BLaER1 treated with 17β-estradiol and CSF1 and Interleukin-3, amounts not matched to agents 10 nM and 100 nM (cell line): ENCODE results near the gene CTNNA3.
"Not testable (repeated sequence)": the region's sequence is repeated elsewhere in the genome, so short reads cannot be mapped to it uniquely, and the experiment has no call there.

Experiments
- H3K27ac ChIP-seq, 11 experiments: shearing (Covaris generic); formaldehyde crosslinking; 2 replicates each; pipeline ENCODE4 v1.8.1; 2022
- H3K27me3 ChIP-seq, 11 experiments: shearing (Covaris generic); formaldehyde crosslinking; 2 replicates each; pipeline ENCODE4 v1.8.1; 2022
- H3K36me3 ChIP-seq, 11 experiments: shearing (Covaris generic); formaldehyde crosslinking; 2 replicates each; pipeline ENCODE4 v1.8.1; 2022
- H3K4me1 ChIP-seq, 10 experiments: shearing (Covaris generic); formaldehyde crosslinking; 2 replicates each; pipeline ENCODE4 v1.8.1; 2022
- H3K4me2 ChIP-seq, 11 experiments: shearing (Covaris generic); formaldehyde crosslinking; 2 replicates each; pipeline ENCODE4 v1.8.1; 2022
- H3K4me3 ChIP-seq, 10 experiments: shearing (Covaris generic); formaldehyde crosslinking; 2 replicates each; pipeline ENCODE4 v1.8.1; 2022
- H3K9ac ChIP-seq, 11 experiments: shearing (Covaris generic); formaldehyde crosslinking; 2 replicates each; pipeline ENCODE4 v1.8.1; 2022
- H3K9me3 ChIP-seq, 11 experiments: shearing (Covaris generic); formaldehyde crosslinking; replicated peaks in 1 of 11; 2 replicates each; pipeline ENCODE4 v1.8.1; 2022
- H4K20me1 ChIP-seq, 11 experiments: shearing (Covaris generic); formaldehyde crosslinking; 2 replicates each; pipeline ENCODE4 v1.8.1; 2022
- Cebpa-rat ChIP-seq, 11 experiments: shearing (Covaris generic); IDR thresholded peaks; 2 replicates each; pipeline ENCODE4 v1.8.1; 2022

Gene CTNNA3

DNA sequence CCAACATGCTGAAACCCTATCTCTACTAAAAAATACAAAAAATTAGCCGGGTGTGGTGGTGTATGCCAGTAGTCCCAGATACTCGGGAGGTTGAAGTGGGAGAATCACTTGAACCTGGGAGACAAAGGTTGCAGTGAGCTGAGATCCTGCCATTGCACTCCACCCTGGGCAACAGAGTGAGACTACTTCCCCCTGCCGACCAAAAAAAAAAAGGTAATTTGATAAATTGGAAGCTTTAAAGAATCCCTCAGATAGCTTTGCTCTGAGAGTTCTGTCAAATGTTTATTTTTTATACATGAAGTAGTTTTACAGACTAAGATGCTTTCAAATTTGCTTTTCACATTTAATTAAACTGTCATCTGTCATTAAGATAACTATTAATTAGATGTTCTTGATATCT lies 1333.5 kb downstream of the CTNNA3 start:
- no peak for TF ChIP-seq Cebpa-rat (IDR thresholded peaks at IDR 0.05)
- Histone ChIP-seq H3K4me2 (no peak overlapping the region), H3K9ac (no peak overlapping the region), H3K27me3 (no peaks in the 10 kb centered on the region), H3K36me3 (no peaks in the 10 kb centered on the region), H3K9me3 (no peaks in the 10 kb centered on the region), H3K4me3 (no peak overlapping the region), H3K27ac (no peak overlapping the region), H3K4me1 (no peaks in the 10 kb centered on the region), H4K20me1 (no peaks in the 10 kb centered on the region)

DNA sequence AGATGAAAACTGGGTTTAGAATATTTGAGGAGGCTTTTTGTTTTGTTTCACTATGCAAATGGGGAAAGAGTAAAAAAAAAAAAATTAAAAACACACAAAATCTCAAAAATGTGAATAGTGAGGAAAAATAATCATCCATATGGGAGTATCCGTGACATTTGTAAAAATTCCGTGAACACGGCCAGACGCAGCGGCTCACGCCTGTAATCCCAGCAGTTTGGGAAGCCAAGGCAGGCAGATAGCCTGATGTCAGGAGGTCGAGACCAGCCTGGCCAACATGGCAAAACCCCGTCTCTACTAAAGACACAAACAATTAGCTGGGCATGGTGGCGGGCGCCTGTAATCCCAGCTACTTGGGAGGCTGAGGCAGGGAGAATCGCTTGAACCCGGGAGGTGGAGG lies 1342.2 kb downstream of the CTNNA3 start:
- H4K20me1 ChIP-seq, H3K4me1 ChIP-seq, H3K36me3 ChIP-seq, H3K27me3 ChIP-seq, H3K9me3 ChIP-seq, H3K9ac ChIP-seq, H3K4me3 ChIP-seq, H3K27ac ChIP-seq, H3K4me2 ChIP-seq: not testable (repeated sequence)

DNA sequence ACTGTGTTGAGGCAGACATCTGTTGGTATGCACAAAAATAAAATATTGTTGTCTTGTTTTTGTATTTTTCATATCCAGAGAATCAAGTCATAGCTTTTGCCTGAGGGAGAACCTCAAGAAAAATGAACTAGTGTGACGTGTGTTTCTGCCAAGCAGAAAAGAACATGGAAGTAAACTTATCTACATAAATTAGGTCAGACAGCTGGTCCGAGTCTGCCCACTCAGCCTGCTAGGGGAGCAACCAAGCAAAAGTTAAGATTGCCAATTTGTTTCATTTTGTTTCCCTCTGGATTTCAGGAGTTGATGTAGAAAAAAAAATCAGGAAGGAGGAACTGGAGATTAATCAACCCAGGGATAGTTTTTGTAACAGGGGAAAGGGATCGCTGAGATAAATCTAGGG lies 1342.6 kb downstream of the CTNNA3 start:
- no peak overlapping the region for H3K27ac ChIP-seq
- no peaks in the 10 kb centered on the region for H3K4me1 ChIP-seq
- H3K36me3 ChIP-seq: no peaks in the 10 kb centered on the region
- H3K4me2 ChIP-seq: no peak overlapping the region
- no peaks in the 10 kb centered on the region for H3K9me3 ChIP-seq
- H3K9ac ChIP-seq: no peak overlapping the region
- no peak overlapping the region for H3K4me3 ChIP-seq
- no peaks in the 10 kb centered on the region for H4K20me1 ChIP-seq
- TF ChIP-seq Cebpa-rat (IDR thresholded peaks at IDR 0.05): no peak
- no peaks in the 10 kb centered on the region for H3K27me3 ChIP-seq

DNA sequence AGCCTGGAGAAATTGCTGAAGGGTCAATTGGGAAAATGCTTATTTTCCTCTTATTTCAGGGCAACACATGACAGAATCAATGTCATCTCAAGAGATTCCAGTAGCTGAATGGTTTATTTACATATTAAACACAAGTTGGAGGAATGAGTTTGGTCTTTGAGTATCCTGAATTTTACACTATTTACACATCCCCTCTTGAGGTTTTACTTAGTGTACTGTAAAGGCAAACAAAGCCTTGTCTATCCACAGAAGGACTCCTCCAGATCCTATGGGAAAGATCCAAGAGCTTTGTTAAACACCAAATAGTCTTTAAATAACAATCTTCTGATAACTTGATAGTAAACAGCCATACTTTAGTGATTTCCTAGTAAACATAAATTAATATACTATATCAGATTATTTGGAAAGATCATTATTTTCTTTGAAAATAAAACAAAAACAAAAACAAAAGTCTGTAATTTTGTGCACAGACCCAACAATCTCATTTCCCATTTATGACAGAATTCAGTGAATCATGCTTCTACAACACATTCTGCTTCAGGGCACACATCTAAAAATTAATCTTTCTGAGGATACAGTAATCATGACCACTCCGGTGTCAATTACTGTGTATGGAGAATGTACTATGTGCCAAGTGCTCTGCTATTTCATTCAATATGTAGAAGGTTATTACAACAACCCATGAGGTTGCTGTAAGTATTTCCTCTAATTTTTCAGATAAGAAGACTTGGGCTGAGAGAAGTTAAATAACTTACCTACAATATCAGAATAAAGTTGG lies 1345.2 kb downstream of the CTNNA3 start:
- H4K20me1 ChIP-seq: no peaks in the 10 kb centered on the region
- H3K4me1 ChIP-seq: no peaks in the 10 kb centered on the region
- H3K27ac ChIP-seq: no peak overlapping the region
- no peak overlapping the region for H3K9ac ChIP-seq
- H3K9me3 ChIP-seq: peaks cover 0 to 6% (median 0%) of the 10 kb centered on the region in 11 experiments; a peak in 1 of 22 replicates
- H3K4me2 ChIP-seq: no peak overlapping the region
- H3K36me3 ChIP-seq: no peaks in the 10 kb centered on the region
- TF ChIP-seq Cebpa-rat (IDR thresholded peaks at IDR 0.05): no peak
- H3K4me3 ChIP-seq: no peak overlapping the region
- no peaks in the 10 kb centered on the region for H3K27me3 ChIP-seq

DNA sequence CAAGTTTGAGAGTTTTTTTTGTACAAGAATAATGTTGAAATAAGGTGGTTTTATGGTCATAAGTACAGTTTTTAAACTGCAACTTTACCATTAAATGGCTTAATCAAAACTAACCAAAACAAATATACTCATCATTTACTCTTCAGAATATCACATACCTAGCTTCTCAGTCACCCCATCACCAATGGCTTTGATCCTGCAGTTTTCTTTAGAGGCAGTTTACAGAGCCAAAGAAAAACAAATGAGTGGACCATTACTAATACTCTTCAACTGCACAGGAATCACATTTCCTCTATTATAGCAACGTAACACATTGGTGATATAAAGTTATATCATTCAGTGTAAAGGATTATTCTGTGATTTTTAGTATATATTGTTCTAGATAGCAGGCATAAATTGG lies 1346.3 kb downstream of the CTNNA3 start:
- no peak overlapping the region for H3K9ac ChIP-seq
- H3K4me3 ChIP-seq: no peak overlapping the region

DNA sequence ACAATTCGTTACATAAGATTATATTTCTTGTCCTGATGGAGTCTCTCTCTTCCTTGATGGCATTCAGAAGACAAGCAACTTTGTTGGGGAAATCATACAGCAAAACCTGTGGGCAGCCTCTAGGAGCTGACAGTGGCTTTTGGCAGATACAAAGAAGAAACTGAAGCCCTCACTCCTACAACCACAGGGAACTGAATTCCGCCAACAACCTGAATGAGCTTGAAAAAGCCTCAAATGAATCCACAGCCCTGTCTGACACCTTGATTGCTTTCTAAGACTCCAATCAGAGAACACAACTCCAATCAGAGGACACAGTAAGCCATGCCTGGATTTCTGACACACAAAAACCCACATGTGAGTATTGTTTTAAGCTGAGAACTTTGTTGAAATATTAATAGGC lies 1346.9 kb downstream of the CTNNA3 start:
- no peaks in the 10 kb centered on the region for H3K27me3 ChIP-seq
- H3K36me3 ChIP-seq: no peaks in the 10 kb centered on the region
- H4K20me1 ChIP-seq: no peaks in the 10 kb centered on the region
- peaks cover 0 to 6% (median 0%) of the 10 kb centered on the region in 11 experiments; a peak in 1 of 22 replicates for H3K9me3 ChIP-seq
- no peak overlapping the region for H3K4me3 ChIP-seq
- H3K27ac ChIP-seq: no peak overlapping the region
- no peak for TF ChIP-seq Cebpa-rat (IDR thresholded peaks at IDR 0.05)
- H3K4me1 ChIP-seq: no peaks in the 10 kb centered on the region
- no peak overlapping the region for H3K9ac ChIP-seq
- H3K4me2 ChIP-seq: no peak overlapping the region

More for the DNA sequence above, 1346.3 kb downstream of the CTNNA3 start:
- Histone ChIP-seq H3K4me1 (no peaks in the 10 kb centered on the region), H3K4me2 (no peak overlapping the region), H3K36me3 (no peaks in the 10 kb centered on the region), H4K20me1 (no peaks in the 10 kb centered on the region), H3K27me3 (no peaks in the 10 kb centered on the region), H3K27ac (no peak overlapping the region), H3K9me3 (peaks cover 0 to 6% (median 0%) of the 10 kb centered on the region in 11 experiments; a peak in 1 of 22 replicates)
- TF ChIP-seq Cebpa-rat (IDR thresholded peaks at IDR 0.05): no peak

DNA sequence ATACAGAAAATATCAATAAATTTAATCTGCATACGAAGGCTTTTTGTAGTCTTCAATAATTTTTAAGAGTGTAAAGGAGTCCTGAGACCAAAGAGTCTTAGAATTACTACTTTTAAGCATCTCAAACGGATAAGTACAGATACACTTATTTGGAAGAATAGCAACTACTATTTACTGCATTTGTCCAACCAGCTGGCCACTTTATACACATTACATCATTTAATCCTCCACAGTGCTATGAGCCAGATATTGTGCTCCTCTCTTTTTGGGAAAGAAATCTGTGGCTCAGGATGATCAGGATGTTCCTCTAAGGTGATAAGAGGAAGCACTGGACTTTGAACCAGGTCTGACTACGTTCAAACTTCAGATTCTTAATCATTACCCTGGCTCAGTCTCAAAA lies 1358.8 kb downstream of the CTNNA3 start:
- Histone ChIP-seq H3K9ac (no peak overlapping the region), H3K27me3 (no peaks in the 10 kb centered on the region), H3K4me2 (no peak overlapping the region), H3K27ac (no peak overlapping the region), H3K4me1 (no peaks in the 10 kb centered on the region), H3K4me3 (no peak overlapping the region), H3K36me3 (no peaks in the 10 kb centered on the region), H4K20me1 (no peaks in the 10 kb centered on the region), H3K9me3 (peaks cover 0 to 10% (median 5%) of the 10 kb centered on the region in 11 experiments; a peak in 6 of 22 replicates)
- no peak for TF ChIP-seq Cebpa-rat (IDR thresholded peaks at IDR 0.05)

DNA sequence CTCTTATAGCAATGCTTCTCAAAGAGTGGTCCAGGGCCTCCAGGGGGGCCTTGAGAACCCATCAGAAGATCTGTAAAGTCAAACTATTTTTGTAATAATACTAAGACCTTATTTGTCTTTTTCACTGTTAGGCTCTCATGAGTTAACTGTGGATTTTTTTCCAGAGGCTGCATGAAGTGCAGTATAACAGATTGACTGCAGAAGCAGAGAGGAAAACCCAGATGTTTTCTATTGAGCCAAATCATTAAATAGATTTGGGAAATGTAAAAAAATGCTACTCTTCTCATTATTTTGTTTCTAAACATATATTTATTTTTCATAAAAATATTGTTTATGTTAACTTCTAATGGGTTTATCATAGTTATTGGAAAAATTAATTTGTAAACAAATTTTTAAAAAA lies 1359.2 kb downstream of the CTNNA3 start:
- peaks cover 0 to 10% (median 5%) of the 10 kb centered on the region in 11 experiments; a peak in 6 of 22 replicates for H3K9me3 ChIP-seq

DNA sequence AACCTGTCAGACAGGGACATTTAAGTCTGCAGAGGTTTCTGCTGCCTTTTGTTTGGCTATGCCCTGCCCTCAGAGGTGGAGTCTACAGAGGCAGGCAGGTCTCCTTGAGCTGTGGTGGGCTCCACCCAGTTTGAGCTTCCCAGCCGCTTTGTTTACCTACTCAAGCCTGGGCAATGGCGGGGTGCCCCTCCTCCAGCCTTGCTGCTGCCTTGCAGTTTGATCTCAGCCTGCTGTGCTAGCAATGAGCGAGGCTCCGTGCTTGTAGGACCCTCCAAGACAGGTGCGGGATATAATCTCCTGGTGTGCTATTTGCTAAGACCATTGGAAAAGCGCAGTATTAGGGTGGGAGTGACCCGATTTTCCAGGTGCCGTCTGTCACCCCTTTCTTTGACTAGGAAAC lies 1360.2 kb downstream of the CTNNA3 start:
- not testable (repeated sequence) for H3K4me2 ChIP-seq, H3K9ac ChIP-seq, H3K36me3 ChIP-seq, H3K27ac ChIP-seq, H3K4me1 ChIP-seq, H4K20me1 ChIP-seq, H3K27me3 ChIP-seq, H3K4me3 ChIP-seq, H3K9me3 ChIP-seq

More for the DNA sequence above, 1359.2 kb downstream of the CTNNA3 start:
- H3K36me3 ChIP-seq: no peaks in the 10 kb centered on the region
- no peak overlapping the region for H3K4me2 ChIP-seq
- no peaks in the 10 kb centered on the region for H3K4me1 ChIP-seq
- no peak overlapping the region for H3K4me3 ChIP-seq
- H4K20me1 ChIP-seq: no peaks in the 10 kb centered on the region
- no peak overlapping the region for H3K9ac ChIP-seq
- no peaks in the 10 kb centered on the region for H3K27me3 ChIP-seq
- H3K27ac ChIP-seq: no peak overlapping the region
- no peak for TF ChIP-seq Cebpa-rat (IDR thresholded peaks at IDR 0.05)

DNA sequence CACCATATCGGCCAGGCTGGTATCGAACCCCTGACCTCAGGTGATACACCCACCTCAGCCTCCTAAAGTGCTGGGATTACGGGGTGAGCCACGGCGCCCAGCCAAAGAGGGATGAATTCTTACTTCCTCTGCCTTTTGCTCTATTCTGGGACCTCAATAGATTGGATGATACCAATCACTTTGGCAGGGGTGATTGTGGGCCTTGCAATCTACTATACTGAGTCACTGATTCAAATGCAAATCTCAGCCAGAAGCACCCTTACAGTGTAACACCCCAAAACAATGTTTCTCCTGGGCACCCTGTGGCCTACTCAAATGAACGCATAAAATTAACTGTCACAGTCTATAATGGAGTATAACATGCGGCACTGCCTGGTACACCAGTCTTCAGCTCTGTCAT lies 1366.8 kb downstream of the CTNNA3 start:
- no peaks in the 10 kb centered on the region for H3K27me3 ChIP-seq
- H3K4me3 ChIP-seq: no peak overlapping the region
- H3K4me1 ChIP-seq: peaks cover 0 to 7% (median 0%) of the 10 kb centered on the region in 10 experiments; a peak in 5 of 20 replicates
- TF ChIP-seq Cebpa-rat (IDR thresholded peaks at IDR 0.05): no peak
- no peak overlapping the region for H3K4me2 ChIP-seq
- no peaks in the 10 kb centered on the region for H3K36me3 ChIP-seq
- H3K9me3 ChIP-seq: no peaks in the 10 kb centered on the region
- no peak overlapping the region for H3K9ac ChIP-seq
- no peaks in the 10 kb centered on the region for H4K20me1 ChIP-seq
- H3K27ac ChIP-seq: no peak overlapping the region
